Right lobe of liver (tissue), 6 donors: ENCODE results near the gene FBP1. TPM values are rescaled to one million over a fixed set of nuclear protein-coding genes. Genes with fewer than 3 reads are reported as not detected.

Experiments
- ATAC-seq, 4 donors: fragments of 200-7000 bp; cut with Tn5 transposase; one replicate each; pipeline ENCODE4 v1.9.1; 2020; ENCODE audit warnings: mild to moderate bottlenecking in 4 of 4, moderate library complexity in 4 of 4
- DNase-seq, 3 donors: peaks; one replicate each; pipeline ENCODE4 v3.0.0-alpha.2; 2020
- H3K27ac ChIP-seq, 3 donors: fragments of 200-600 bp; one replicate each; pipeline ENCODE4 v1.8.0; 2022
- H3K27me3 ChIP-seq, 2 donors: fragments of 200-600 bp; one replicate each; pipeline ENCODE4 v1.8.0; 2022
- H3K36me3 ChIP-seq, 4 donors: fragments of 200-600 bp; sonication (generic) in 1 of 4; one replicate each; pipeline versions ENCODE4 v1.5.1 to v1.8.0; 2017 to 2022; ENCODE audit warnings: control low read depth in 1 of 4
- H3K4me1 ChIP-seq, 4 donors: fragments of 200-600 bp; sonication (generic) in 1 of 4; one replicate each; pipeline versions ENCODE4 v1.5.1 to v1.8.0; 2017 to 2022; ENCODE audit warnings: control low read depth in 1 of 4
- H3K4me3 ChIP-seq, 3 donors: fragments of 200-600 bp; one replicate each; pipeline ENCODE4 v1.8.0; 2022
- H3K9me3 ChIP-seq, 4 donors: fragments of 200-600 bp; sonication (generic) in 1 of 4; one replicate each; pipeline versions ENCODE4 v1.5.1 to v1.8.0; 2017 to 2022; ENCODE audit warnings: control low read depth in 1 of 4
- CTCF ChIP-seq, 4 donors: fragments of 200-600 bp in 3 of 4; fragments of 450-650 bp in 1 of 4; IDR thresholded peaks; one replicate each; pipeline versions ENCODE4 v1.5.1 to v1.8.0; 2016 to 2022; ENCODE audit warnings: antibody characterized with exemption in 4 of 4, mild to moderate bottlenecking in 2 of 4
- POLR2A ChIP-seq: fragments of 450-650 bp; IDR thresholded peaks from one replicate; pipeline ENCODE4 v1.6.1; 2017; ENCODE audit warnings: antibody characterized with exemption, mild to moderate bottlenecking
- WGBS: methylation state at CpG from one replicate; pipeline ENCODE4 v1.1.6; 2018; ENCODE audit warnings: low coverage, low lambda C conversion rate; ENCODE audit not compliant: insufficient coverage; ENCODE audit errors: missing lambda C conversion rate; 5-methylcytosine and 5-hydroxymethylcytosine counted together
- intact Hi-C, 2 donors: fragments of 100-400 bp; cut with DNase I; formaldehyde crosslinking; loops; one replicate each; pipeline versions ENCODE4 v1.11.2 to v1.14.1; 2022
- long read RNA-seq: library from polyadenylated mRNA; unstranded; transcript quantifications from one replicate; pipeline ENCODE4 v2.0.0, GENCODE V29; 2019
- total RNA-seq, 6 experiments: library from RNA; depleted of rRNA in 2 of 6; stranded (reverse); fragments of >200 nt in 2 of 6; fragmentation: NEBNext Ultra II Directional in 3 of 6; extraction: Animal tissue kit (Norgen Biotek cat#: 25700) in 3 of 6; gene quantifications; one replicate each; pipeline versions ENCODE4 v1.1.0 to v1.2.4, GENCODE V29; 2016 to 2023
- donor health status: DM: no; HTN: yes; CAD: no.
- donor health status: DM: no; HTN: no; CAD: no.
- donor health status: DM: no; HTN: no; CAD: no.
- donor health status: DM: no; HTN: yes; CAD: no.
- donor health status: DM: no; HTN: yes; CAD: no.

FBP1 gene
- total RNA-seq: 100 to 1,000 TPM; 180 to 781 (median 384) TPM
- long read RNA-seq, transcript FBP1-201 (7 exons, 1,462 nt): major isoform, 63 of 101 reads
- long read RNA-seq, partial matches to known transcripts: 33 of 101 reads
- long read RNA-seq, other reads (novel, unspliced or antisense): 4 of 101 reads

GRCh38 chr9:94639061-94639998, at the start of gene FBP1:
Gene FBP1, minus strand, starts transcription at chr9:94639518. Its CDS starts 208 bp downstream, at chr9:94639310.
- Histone ChIP-seq H3K9me3 (no peaks in the 10 kb centered on the region), H3K4me3 (peak within 1 kb of the TSS; percentile 70 to 82 (median 71)), H3K27ac (peak within 1 kb of the TSS; percentile 83 to 92 (median 87)), H3K27me3 (no peaks in the 10 kb centered on the region), H3K4me1 (peaks cover 0 to 10% (median 5%) of the 10 kb centered on the region in 4 donors), H3K36me3 (peaks cover 0 to 3% (median 0%) of the 10 kb centered on the region in 4 donors)
- peak; percentile 78 to 91 (median 88) for ATAC-seq
- TF ChIP-seq POLR2A: peak; percentile 84
- TF ChIP-seq CTCF (IDR thresholded peaks at IDR 0.05): no peak
- DNase-seq: peak; percentile 86 to 95 (median 93)
- WGBS: 0% methylated on average over 5 of the region's 79 CpGs
- intact Hi-C loops: no loop called here

- no peaks in the 10 kb centered on the region for H3K36me3 ChIP-seq
- WGBS: 54% methylated on average over 2 of the region's 2 CpGs
- H3K27me3 ChIP-seq: no peaks in the 10 kb centered on the region
- H3K9me3 ChIP-seq: no peaks in the 10 kb centered on the region
- ATAC-seq (peak in 2 of 4 donors; percentile 8 to 20), DNase-seq (no peak)
- intact Hi-C loops: no loop called here
- peak overlapping the region in 1 of 3 donors; percentile 64 for H3K27ac ChIP-seq
- no peak overlapping the region for H3K4me3 ChIP-seq
- H3K4me1 ChIP-seq: peaks cover 0 to 8% (median 0%) of the 10 kb centered on the region in 4 donors
- TF ChIP-seq POLR2A (no peak), CTCF (IDR thresholded peaks at IDR 0.05) (no peak)
Measured at GRCh38 chr9:94687451-94687850, 48.1 kb upstream of the FBP1 start.

- WGBS: 89% methylated on average over 2 of the region's 2 CpGs
Measured at GRCh38 chr9:94685359-94685758, 46.0 kb upstream of the FBP1 start.

GRCh38 chr9:94681508-94681907, 42.2 kb upstream of the FBP1 start:
- no peak overlapping the region for H3K4me3 ChIP-seq
- no peaks in the 10 kb centered on the region for H3K9me3 ChIP-seq
- H3K27me3 ChIP-seq: no peaks in the 10 kb centered on the region
- peaks cover 0 to 10% (median 0%) of the 10 kb centered on the region in 4 donors for H3K4me1 ChIP-seq
- peak overlapping the region in 1 of 3 donors; percentile 26 for H3K27ac ChIP-seq
- 0% methylated on average over 7 of the region's 7 CpGs for WGBS
- ATAC-seq: peak; percentile 98 to 99 (median 98)
- peak; percentile 76 to 81 (median 79) for DNase-seq
- H3K36me3 ChIP-seq: no peaks in the 10 kb centered on the region
- TF ChIP-seq POLR2A (no peak), CTCF (IDR thresholded peaks at IDR 0.05) (peak; percentile 68 to 82 (median 74))
- intact Hi-C loops: no loop called here

More at GRCh38 chr9:94685359-94685758, 46.0 kb upstream of the FBP1 start:
- DNase-seq (no peak), ATAC-seq (no peak)
- H3K27ac ChIP-seq: no peak overlapping the region
- H3K4me3 ChIP-seq: no peak overlapping the region
- no peaks in the 10 kb centered on the region for H3K9me3 ChIP-seq
- H3K4me1 ChIP-seq: peaks cover 0 to 10% (median 0%) of the 10 kb centered on the region in 4 donors
- H3K27me3 ChIP-seq: no peaks in the 10 kb centered on the region
- intact Hi-C loops: no loop called here
- TF ChIP-seq POLR2A (no peak), CTCF (IDR thresholded peaks at IDR 0.05) (no peak)
- no peaks in the 10 kb centered on the region for H3K36me3 ChIP-seq
